HG03457 (cell line): ENCODE results near the gene INO80E.
"Not testable (repeated sequence)": the region's sequence is repeated elsewhere in the genome, so short reads cannot be mapped to it uniquely, and the experiment has no call there.

Experiments
- ATAC-seq: cut with Tn5 transposase; IDR thresholded peaks from one replicate; pipeline ENCODE4 v1.9.1; 2021; ENCODE audit warnings: moderate number of reproducible peaks; ENCODE audit not compliant: unreplicated experiment

Gene INO80E

GRCh38 chr16:29995911-29996765 is at the start of gene INO80E:
INO80E (plus strand) TSS chr16:29996241; CDS start chr16:29996311, 70 bp downstream.
- peak; percentile 72 for ATAC-seq

DNA sequence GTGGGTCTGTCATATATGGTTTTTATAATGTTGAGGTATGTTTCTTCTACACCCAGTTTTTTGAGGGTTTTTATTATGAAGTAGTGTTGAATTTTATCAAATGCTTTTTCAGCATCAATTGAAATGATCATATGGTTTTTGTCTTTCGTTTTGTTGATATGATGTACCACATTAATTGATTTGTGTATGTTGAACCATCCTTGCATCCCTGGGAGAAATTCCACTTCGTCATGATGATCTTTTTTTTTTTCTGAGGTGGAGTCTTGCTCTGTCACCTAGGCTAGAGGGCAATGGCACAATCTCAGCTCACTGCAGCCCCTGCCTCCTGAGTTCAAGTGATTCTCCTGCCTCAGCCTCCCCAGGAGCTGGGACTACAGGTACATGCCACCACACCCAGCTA is 48.1 kb upstream of the INO80E start:
- ATAC-seq: no peak

DNA sequence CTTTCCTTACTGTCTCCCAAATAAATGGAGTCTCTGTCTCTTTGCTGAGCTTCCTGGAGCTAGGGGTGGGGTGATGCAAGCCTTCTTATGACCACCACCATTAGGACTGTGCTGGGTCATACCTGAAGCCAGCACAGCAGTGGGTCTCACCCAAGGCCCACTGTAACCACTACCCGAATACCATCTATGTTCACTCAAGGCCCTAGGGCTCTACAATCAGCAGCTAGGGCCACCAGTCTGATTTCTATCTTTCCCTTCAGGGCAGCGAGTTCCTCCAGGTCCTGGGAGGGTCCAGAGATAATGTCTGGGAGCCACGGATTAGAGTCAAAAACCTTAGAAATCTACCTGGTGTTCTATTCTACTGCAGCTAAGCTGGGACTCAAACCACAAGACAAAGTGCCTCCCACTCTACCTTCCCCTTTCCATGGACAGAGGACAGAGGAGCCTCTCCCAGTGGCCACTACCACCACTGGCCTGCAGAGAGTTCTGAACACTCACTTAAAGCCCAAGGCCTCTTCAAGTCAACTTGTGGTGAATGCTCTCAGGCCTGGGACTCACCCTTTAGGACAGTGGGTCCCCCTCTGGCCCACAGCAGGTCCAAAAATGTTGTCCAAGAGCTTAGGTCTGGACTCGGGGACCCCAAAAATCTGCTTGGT is 45.1 kb upstream of the INO80E start:
- no peak for ATAC-seq

GRCh38 chr16:29951625-29952365 is 44.2 kb upstream of the INO80E start:
- ATAC-seq: no peak

DNA sequence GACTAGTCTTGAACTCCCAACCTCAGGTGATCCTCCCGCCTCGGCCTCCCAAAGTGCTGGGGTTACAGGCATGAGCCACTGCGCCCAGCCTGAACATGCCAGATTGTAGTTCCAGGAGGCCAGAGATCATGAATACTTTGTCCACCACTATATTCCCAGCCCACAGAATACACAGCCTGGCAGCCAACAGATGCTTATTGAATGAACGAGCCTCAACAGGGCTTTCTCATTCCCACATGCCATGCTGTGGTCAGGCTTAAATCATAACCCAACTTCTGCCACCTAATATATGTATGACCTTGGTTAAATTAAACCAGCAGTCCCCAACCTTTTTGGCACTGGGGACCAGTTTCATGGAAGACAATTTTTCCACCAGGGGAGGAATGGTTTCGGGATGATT is 37.3 kb upstream of the INO80E start:
- ATAC-seq: no peak

GRCh38 chr16:29959293-29959692 is 36.7 kb upstream of the INO80E start:
- no peak for ATAC-seq

- not testable (repeated sequence) for ATAC-seq
These were observed 36.2 kb upstream of the INO80E start for GRCh38 chr16:29959821-29960220.

- no peak for ATAC-seq
These were observed 34.9 kb upstream of the INO80E start for GRCh38 chr16:29961127-29961478.

GRCh38 chr16:29961479-29962343 is 34.3 kb upstream of the INO80E start, which contains the start of gene TMEM219:
TMEM219 (plus strand) TSS chr16:29962079; CDS start chr16:29963144, 1,065 bp downstream.
- ATAC-seq: peak; percentile 68

GRCh38 chr16:29962344-29962994 is 33.6 kb upstream of the INO80E start:
- peak; percentile 7 for ATAC-seq

DNA sequence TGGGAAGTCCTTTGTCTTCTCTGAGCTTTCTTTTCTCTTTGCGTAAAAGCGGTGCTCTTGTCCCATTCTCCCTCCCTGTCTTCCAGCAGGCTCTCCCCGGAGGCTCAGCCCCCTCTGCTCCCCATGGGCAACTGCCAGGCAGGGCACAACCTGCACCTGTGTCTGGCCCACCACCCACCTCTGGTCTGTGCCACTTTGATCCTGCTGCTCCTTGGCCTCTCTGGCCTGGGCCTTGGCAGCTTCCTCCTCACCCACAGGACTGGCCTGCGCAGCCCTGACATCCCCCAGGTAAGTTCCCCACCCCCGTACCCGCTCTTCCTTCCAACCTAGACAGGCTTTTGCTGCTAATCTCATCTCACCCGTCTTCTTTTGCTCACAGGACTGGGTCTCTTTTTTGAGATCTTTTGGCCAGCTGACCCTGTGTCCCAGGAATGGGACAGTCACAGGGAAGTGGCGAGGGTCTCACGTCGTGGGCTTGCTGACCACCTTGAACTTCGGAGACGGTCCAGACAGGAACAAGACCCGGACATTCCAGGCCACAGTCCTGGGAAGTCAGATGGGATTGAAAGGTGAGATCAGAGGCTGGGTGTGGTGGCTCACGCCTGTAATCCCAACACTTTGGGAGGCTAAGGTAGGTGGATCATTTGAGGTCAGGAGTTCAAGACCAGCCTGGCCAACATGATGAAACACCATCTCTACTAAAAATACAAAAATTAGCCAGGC is 32.9 kb upstream of the INO80E start:
- ATAC-seq: no peak

DNA sequence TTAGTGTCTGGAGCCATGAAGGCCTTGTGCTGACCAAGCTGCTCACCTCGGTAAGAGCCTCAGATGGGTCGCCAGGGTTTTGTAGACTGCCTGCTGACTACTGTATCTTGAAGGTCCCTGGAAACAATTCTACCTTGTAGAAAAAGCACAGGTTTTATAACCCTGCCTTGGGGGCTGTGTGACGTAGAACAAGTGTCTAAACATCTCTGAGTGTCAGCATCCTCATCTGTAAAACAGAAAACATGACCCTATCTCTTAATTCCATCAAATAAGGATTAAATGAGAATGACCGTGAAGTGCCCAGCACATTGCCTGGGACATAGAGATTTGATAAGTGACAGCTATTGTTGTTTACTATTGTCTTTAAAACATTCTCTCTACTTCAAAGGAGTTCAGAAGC is 27.8 kb upstream of the INO80E start:
- no peak for ATAC-seq

DNA sequence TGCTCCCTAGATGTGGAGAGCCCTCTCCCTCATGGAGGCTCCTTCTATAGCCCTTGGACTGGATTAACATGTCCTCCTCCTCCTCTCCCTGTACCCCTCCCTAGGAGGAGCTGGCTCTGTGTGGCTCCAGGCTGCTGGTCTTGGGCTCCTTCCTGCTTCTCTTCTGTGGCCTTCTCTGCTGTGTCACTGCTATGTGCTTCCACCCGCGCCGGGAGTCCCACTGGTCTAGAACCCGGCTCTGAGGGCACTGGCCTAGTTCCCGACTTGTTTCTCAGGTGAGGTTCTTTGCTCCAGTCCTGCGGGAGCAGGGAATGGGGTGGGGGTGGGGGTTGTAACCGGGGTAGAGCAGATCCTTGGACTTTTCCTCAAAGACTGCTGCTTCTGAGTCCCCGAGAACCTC is 24.7 kb upstream of the INO80E start:
- no peak for ATAC-seq

- ATAC-seq: no peak
These were observed 23.5 kb upstream of the INO80E start for GRCh38 chr16:29972500-29972899.

GRCh38 chr16:29972992-29973383 is 23.1 kb upstream of the INO80E start:
- no peak for ATAC-seq

GRCh38 chr16:29973384-29974246 is 22.4 kb upstream of the INO80E start, which contains the start of gene TAOK2:
TAOK2 (plus strand) TSS chr16:29973868; CDS start chr16:29977773, 3,905 bp downstream.
- ATAC-seq: peak; percentile 70

DNA sequence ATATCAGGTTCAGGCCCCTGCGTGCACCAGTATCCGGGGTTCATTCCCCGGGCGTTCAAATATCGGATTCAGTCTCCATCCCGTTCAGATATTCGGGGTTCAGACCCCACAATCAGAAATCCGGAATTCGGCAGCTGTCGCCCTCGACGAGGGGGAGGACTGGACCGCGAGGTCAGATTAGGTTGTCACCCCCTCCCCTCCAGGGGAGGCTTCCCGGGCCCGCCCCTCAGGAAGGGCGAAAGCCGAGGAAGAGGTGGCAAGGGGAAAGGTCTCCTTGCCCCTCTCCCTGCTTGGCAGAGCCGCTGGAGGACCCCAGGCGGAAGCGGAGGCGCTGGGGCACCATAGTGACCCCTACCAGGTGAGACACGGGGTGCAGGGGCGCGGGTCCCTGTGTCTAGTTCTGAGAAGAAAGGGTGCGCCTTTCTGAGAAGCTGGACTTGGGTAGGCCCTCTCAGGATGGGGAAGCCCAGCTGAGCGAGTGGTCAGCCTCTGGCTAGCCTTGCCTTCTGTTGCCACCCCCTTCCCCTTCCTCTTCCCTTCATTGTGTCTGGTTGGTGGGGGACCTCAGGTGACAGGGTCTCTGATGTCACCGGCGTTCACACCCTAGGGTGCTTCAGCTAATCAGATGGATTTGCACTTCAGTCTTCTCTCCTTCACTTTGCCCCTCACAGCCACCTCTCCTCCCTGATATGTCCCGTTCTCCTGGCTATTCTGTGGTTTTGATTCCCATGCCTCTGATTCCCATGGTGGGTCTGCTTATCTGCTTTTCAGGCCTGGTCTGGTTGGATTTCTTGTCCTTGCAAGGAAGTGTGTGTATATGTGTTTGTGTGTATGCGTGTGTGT is 21.5 kb upstream of the INO80E start:
- no peak for ATAC-seq
